Activated CD4-positive, alpha-beta T cell treated with anti-CD3 and anti-CD28 coated beads, Interleukin-2, amount 10 ng/mL, durations not matched to agents 24 days and 14 days (primary cell): Measurements from ENCODE around the gene DENND1A. TPM values are rescaled to one million over a fixed set of nuclear protein-coding genes. Genes with fewer than 3 reads are reported as not detected.

Experiments used
- DNase-seq: peaks from one replicate; pipeline ENCODE4 v3.0.0; 2022
- H3K27ac Mint-ChIP-seq: one replicate; pipeline ENCODE4 v1.8.0; 2022; ENCODE audit warnings: mild to moderate bottlenecking, mixed read lengths
- H3K27me3 Mint-ChIP-seq: one replicate; pipeline ENCODE4 v1.8.0; 2022; ENCODE audit warnings: mixed read lengths
- H3K36me3 Mint-ChIP-seq: one replicate; pipeline ENCODE4 v1.8.0; 2022; ENCODE audit warnings: low read depth, mild to moderate bottlenecking, mixed read lengths
- H3K4me1 Mint-ChIP-seq: one replicate; pipeline ENCODE4 v1.8.0; 2021; ENCODE audit warnings: mixed read lengths
- H3K4me3 Mint-ChIP-seq: one replicate; pipeline ENCODE4 v1.8.0; 2022; ENCODE audit warnings: mild to moderate bottlenecking, moderate library complexity, mixed read lengths
- H3K9me3 Mint-ChIP-seq: one replicate; pipeline ENCODE4 v1.8.0; 2021; ENCODE audit warnings: mixed read lengths
- intact Hi-C: fragments of 100-400 bp; cut with micrococcal nuclease; formaldehyde crosslinking; loops from one replicate; pipeline ENCODE4 v1.15.1; 2023
- total RNA-seq: library from RNA; stranded (reverse); gene quantifications from 2 replicates; pipeline ENCODE4 v1.2.3, GENCODE V29; 2022

DENND1A gene
- total RNA-seq, 1 donor from 2014 or later = 25.2 TPM

- no peak for DNase-seq
- H3K4me3 Mint-ChIP-seq = no peak overlapping the region
- no peak overlapping the region for H3K27ac Mint-ChIP-seq
- intact Hi-C loops = no loop called here
- H3K9me3 Mint-ChIP-seq = peaks cover 7% of the 10 kb centered on the region
- peaks cover 2% of the 10 kb centered on the region for H3K36me3 Mint-ChIP-seq
- H3K4me1 Mint-ChIP-seq = no peaks in the 10 kb centered on the region
- H3K27me3 Mint-ChIP-seq = no peaks in the 10 kb centered on the region
Observed at GRCh38 chr9:123860603-123861002, 69.3 kb downstream of the DENND1A start.

DNA sequence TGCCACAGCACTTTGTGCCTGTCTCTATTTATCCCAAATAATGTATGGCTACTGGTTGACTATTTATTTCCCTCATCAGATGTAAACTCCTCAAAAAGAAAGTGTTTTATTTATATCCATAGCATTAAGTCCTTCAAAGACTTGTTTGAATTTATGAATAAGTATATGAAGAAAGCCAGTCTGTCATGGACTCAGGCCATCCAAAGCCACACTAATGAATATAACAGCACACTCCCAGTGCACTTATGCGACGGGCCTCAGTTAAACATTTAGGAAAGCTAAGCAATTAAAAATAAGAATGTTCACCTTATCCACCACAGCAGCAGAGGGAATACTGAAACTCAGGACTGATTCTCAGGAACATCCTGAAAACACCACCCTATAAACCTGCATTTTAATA lies 77.5 kb downstream of the DENND1A start:
- Mint-ChIP-seq H3K9me3 (peaks cover 12% of the 10 kb centered on the region), H3K27ac (no peak overlapping the region), H3K27me3 (no peaks in the 10 kb centered on the region), H3K4me3 (no peak overlapping the region), H3K36me3 (peaks cover 3% of the 10 kb centered on the region), H3K4me1 (peaks cover 2% of the 10 kb centered on the region)
- DNase-seq = no peak
- intact Hi-C loops = no loop called here

- Mint-ChIP-seq H3K4me1 (peaks cover 2% of the 10 kb centered on the region), H3K4me3 (no peak overlapping the region), H3K27ac (no peak overlapping the region), H3K9me3 (peaks cover 12% of the 10 kb centered on the region), H3K27me3 (no peaks in the 10 kb centered on the region), H3K36me3 (peaks cover 5% of the 10 kb centered on the region)
- intact Hi-C loops = no loop called here
- DNase-seq = no peak
Observed at GRCh38 chr9:123851851-123852250, 78.1 kb downstream of the DENND1A start.

GRCh38 chr9:123848447-123849085 lies 81.4 kb downstream of the DENND1A start:
- Mint-ChIP-seq H3K27ac (no peak overlapping the region), H3K4me1 (peaks cover 2% of the 10 kb centered on the region), H3K4me3 (no peak overlapping the region), H3K27me3 (no peaks in the 10 kb centered on the region), H3K36me3 (peaks cover 13% of the 10 kb centered on the region), H3K9me3 (peaks cover 8% of the 10 kb centered on the region)
- intact Hi-C loops = no loop called here
- DNase-seq = no peak

DNA sequence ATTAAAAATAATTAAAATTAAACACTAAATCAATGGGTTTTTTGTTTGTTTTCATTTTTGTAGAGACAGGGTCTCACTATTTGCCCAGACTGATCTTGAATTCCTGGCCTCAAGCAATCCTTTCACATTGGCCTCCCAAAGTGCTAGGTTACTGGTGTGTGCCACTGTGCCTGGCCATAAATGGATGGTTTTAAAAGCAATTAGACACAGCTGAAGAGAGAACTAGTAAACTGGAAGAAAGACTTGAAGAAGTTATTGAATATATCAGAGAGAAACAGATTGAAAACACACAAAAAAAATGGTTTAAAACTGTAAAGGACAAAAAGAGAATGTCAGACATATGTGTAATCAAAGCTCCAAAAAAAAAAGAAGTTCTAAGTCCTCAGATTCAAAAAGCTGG lies 83.0 kb downstream of the DENND1A start:
- intact Hi-C loops = no loop called here
- Mint-ChIP-seq H3K27ac (no peak overlapping the region), H3K9me3 (peaks cover 13% of the 10 kb centered on the region), H3K4me1 (peaks cover 2% of the 10 kb centered on the region), H3K4me3 (no peak overlapping the region), H3K27me3 (no peaks in the 10 kb centered on the region), H3K36me3 (peaks cover 17% of the 10 kb centered on the region)
- no peak for DNase-seq

DNA sequence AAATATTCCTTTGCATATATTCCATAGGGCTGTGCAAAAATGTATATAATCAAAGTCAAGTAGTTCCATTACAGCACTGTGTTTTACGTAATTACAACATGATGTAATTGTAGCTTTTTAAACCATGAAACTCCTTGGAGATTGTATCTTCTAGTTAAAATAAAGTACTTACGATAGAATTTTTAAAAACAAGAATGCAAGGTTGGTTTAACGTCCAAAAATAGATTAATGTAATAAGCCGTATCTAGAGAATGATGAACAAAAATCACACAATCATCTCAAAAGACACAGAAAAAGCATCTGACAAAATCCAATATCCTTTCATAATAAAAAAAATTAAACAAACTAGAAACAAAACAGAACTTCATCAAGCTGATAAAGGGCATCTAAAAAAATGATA lies 86.2 kb downstream of the DENND1A start:
- H3K27me3 Mint-ChIP-seq = no peaks in the 10 kb centered on the region
- intact Hi-C loops = no loop called here
- H3K9me3 Mint-ChIP-seq = peaks cover 13% of the 10 kb centered on the region
- H3K27ac Mint-ChIP-seq = no peak overlapping the region
- DNase-seq = no peak
- H3K36me3 Mint-ChIP-seq = peaks cover 17% of the 10 kb centered on the region
- H3K4me1 Mint-ChIP-seq = peaks cover 2% of the 10 kb centered on the region
- H3K4me3 Mint-ChIP-seq = no peak overlapping the region

DNA sequence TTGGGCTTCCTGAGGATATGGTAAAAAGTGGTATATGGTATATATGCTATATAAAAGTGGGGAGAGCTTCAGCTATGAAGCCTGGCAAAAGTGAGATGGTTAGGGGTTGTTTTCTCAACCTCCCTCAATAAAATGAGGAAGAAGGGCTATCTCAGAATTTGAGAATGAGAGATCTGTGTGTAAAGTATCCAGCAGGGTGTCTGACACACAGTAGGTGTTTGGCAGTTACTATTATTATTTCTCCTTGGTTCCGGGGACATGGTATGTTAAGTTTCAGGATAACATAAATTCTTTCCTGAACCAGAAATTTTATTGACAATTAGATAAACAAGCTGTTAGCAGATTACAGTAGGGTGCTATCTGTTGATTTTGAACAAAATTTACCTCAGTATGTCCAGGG lies 94.1 kb downstream of the DENND1A start:
- H3K27ac Mint-ChIP-seq = no peak overlapping the region
- DNase-seq = no peak
- peaks cover 16% of the 10 kb centered on the region for H3K9me3 Mint-ChIP-seq
- H3K4me1 Mint-ChIP-seq = peaks cover 10% of the 10 kb centered on the region
- intact Hi-C loops = no loop called here
- H3K27me3 Mint-ChIP-seq = no peaks in the 10 kb centered on the region
- H3K4me3 Mint-ChIP-seq = no peak overlapping the region
- H3K36me3 Mint-ChIP-seq = peaks cover 3% of the 10 kb centered on the region

DNA sequence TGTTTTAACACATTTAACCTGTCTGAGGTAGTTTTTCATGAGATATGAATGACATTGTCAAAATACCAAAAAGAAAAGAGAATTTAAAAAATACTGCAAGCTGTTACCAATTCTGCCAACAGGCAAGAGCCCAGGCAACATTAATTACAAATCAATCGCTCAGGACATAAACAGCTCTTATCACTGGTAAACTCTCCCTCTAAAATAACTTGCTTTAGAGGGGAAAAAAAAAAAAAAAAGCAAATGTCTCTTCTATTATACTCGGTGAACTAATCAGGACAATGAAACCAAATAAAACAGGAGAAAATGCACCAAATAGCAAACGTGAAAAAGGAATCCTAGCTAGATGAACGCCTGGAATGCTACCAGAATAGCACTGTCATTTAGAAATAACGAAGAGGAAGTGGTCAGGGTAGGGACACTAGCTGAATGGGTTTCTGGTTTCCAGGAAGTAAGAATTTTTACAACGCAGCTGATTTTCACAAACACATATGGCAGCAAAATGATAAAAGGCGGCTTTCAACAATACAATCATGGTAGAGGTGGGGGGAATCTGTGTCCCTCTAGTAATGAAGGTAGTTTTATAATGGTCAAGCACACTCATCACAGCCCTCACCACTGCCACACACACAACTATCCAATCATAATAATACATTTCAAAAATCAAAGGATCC lies 94.9 kb downstream of the DENND1A start:
- intact Hi-C loops = no loop called here
- no peak for DNase-seq
- Mint-ChIP-seq H3K4me3 (peak overlapping the region; percentile 1), H3K27me3 (no peaks in the 10 kb centered on the region), H3K4me1 (peaks cover 10% of the 10 kb centered on the region), H3K27ac (no peak overlapping the region), H3K36me3 (peaks cover 3% of the 10 kb centered on the region), H3K9me3 (peaks cover 16% of the 10 kb centered on the region)

DNA sequence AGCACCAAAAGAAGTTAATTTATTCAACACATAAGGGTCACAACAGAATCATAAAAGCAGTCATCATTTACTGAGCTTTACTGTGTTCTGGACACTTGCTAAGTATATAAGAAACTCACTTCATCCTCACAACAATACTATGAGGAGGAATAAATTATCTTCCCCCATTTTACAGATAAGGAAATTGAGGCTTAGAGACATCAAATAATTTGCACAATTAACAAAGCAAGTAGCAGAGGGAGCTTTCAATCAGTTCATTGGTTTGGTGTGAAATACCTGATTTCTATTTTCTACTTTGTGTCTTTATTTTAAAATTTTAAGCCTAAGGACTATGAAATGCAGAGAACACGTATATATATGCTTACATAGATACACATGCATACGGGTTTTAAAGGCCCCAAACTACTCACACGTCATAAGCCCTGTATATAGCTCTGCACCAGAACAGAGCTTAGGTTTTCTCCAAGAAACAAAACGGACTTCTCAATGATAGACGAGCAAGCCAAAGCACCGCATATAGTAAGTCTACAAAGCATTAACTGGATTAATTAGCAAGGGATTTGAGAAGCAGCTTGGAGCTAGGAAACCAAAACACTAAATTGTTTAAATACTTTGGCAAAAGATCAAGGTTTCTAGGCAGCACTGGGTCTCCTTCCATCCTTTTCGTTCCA lies 95.6 kb downstream of the DENND1A start:
- Mint-ChIP-seq H3K27ac (no peak overlapping the region), H3K9me3 (peaks cover 19% of the 10 kb centered on the region), H3K27me3 (no peaks in the 10 kb centered on the region), H3K36me3 (peaks cover 4% of the 10 kb centered on the region), H3K4me1 (peaks cover 10% of the 10 kb centered on the region), H3K4me3 (no peak overlapping the region)
- DNase-seq = no peak
- intact Hi-C loops = no loop called here

DNA sequence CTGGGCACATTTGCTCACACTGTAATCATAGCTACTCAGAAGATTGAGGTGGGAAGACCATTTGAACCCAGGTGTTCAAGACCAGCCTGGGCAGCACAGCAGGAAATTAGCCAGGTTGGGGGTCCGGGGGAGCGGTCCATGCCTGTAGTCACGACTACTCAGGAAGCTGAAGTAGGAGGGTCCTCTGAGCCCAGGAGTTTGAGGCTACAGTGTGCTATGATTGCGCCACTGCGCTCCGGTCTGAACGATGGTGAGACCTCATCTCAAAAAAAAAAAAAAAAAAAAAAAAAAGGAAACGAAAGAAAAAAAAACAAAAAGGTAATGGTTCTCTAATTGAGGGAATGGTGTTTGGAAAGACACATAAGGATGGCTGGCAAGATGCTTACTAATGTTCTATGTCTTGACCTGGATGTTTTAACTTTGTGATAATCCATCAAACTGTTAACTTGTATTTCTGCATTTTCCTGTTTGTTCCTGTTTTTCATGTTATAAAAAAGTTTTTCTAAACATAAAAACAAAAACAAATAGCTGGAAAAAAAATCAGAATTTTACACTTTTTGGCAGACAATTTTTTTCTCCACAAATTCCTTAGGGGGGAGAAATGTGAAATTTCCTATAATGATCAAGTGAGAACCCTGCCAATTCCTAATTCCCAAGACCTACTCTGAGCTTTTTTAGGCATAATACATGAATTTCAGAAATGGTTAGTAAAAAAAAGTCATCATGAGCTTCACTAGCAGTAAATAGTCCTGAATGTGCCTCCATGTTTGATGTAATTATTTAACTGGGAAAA lies 96.9 kb downstream of the DENND1A start:
- no peak for DNase-seq
- Mint-ChIP-seq H3K4me1 (peaks cover 10% of the 10 kb centered on the region), H3K4me3 (no peak overlapping the region), H3K27ac (no peak overlapping the region), H3K36me3 (peaks cover 7% of the 10 kb centered on the region), H3K9me3 (peaks cover 26% of the 10 kb centered on the region), H3K27me3 (no peaks in the 10 kb centered on the region)
- intact Hi-C loops = no loop called here

GRCh38 chr9:123832176-123832575 lies 97.8 kb downstream of the DENND1A start:
- intact Hi-C loops = no loop called here
- Mint-ChIP-seq H3K36me3 (peaks cover 9% of the 10 kb centered on the region), H3K27ac (no peak overlapping the region), H3K4me1 (peaks cover 10% of the 10 kb centered on the region), H3K9me3 (peaks cover 26% of the 10 kb centered on the region), H3K4me3 (no peak overlapping the region), H3K27me3 (no peaks in the 10 kb centered on the region)
- DNase-seq = no peak

- peaks cover 10% of the 10 kb centered on the region for H3K36me3 Mint-ChIP-seq
- H3K9me3 Mint-ChIP-seq = peaks cover 28% of the 10 kb centered on the region
- intact Hi-C loops = no loop called here
- H3K27me3 Mint-ChIP-seq = no peaks in the 10 kb centered on the region
- DNase-seq = no peak
- H3K4me1 Mint-ChIP-seq = peaks cover 3% of the 10 kb centered on the region
- H3K27ac Mint-ChIP-seq = no peak overlapping the region
- H3K4me3 Mint-ChIP-seq = no peak overlapping the region
Observed at GRCh38 chr9:123828449-123828848, 101.5 kb downstream of the DENND1A start.

DNA sequence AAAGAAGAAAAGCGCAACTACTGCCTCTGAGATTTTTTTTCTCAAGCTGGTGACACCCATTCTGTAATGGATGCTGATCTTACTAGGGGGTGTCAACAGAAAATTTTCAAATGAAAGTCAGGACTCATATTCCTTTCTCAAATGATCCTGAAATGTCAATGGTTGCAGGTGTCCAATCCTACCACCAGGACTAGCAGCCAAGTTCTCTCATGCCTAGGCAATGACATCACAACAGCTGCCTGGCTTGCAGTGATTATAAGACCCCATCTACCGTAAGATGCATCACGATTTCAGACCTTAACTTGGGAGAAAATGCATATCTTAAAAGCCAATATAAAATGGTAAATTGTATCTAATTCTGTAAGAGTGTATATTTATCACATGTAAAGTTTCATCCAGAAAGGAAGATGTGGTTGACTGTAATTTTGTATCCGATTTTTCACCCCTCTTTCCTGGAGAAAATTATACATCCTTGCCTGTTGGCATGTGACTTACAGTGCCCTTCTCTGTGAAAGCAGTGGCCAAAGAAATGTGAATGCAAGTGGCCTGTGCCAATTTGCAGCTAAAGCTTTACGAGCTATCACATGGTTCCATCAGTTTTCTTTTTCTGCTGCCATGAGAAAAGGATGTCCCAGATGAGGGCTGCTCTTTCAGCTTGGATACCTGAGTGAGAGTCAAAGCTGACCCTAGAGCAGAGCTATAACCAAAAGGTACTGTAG lies 104.4 kb downstream of the DENND1A start:
- H3K27me3 Mint-ChIP-seq = no peaks in the 10 kb centered on the region

More for the DNA sequence above, 104.4 kb downstream of the DENND1A start:
- peaks cover 10% of the 10 kb centered on the region for H3K36me3 Mint-ChIP-seq
- intact Hi-C loops = no loop called here
- peaks cover 3% of the 10 kb centered on the region for H3K4me1 Mint-ChIP-seq
- H3K27ac Mint-ChIP-seq = no peak overlapping the region
- peaks cover 15% of the 10 kb centered on the region for H3K9me3 Mint-ChIP-seq
- DNase-seq = no peak
- no peak overlapping the region for H3K4me3 Mint-ChIP-seq
